ENCODE data around the gene DCDC1.
A peak's percentile ranks its signal among the peaks of the same experiment; 100 is the strongest.

DCDC1 gene

DNA sequence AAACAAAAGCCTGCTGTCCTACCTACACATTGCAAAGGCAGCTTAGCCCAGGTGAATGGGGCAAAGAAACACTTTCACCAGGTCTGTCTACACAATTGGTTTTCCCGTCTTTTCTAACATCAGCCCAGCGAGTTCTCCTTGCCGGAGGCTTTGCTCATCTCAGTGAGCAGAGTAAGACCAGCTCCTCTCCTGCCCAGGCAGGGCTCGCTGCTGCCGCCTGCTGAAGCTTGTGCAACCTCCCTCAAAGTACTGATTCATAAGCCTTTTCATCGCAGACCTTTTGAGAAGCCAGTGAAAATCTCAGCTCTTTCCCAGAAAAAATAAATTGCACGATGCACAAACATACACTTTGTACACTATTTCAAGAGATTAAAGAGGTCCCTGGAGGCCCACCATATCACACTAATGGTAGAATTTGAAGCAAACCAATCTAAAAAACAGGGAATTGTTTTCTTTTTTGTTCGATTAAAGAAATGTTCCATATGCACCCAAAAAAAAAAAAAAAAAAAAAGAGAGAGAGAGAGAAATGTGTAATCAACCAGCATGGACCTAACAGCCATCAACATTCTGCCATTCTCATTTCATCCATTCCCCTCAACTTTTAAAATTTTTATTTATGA is 455.3 kb downstream of the DCDC1 start:
- Histone ChIP-seq H3K79me2 (ENCODE audit: control insufficient read depth, insufficient read depth, low read length) (no peaks in the 10 kb centered on the region), H3K4me3 (ENCODE audit: low read length) (no peak overlapping the region), H2BK5ac (ENCODE audit: low read length) (no peak overlapping the region), H3K4ac (ENCODE audit: low read depth, low read length) (no peak overlapping the region), H3K36me3 (ENCODE audit: control insufficient read depth, insufficient read depth, low read length) (no peaks in the 10 kb centered on the region), H2BK15ac (replicated peaks; ENCODE audit: low read depth) (no peak overlapping the region), H2BK120ac (ENCODE audit: low read depth, low read length) (no peak overlapping the region), H4K8ac (ENCODE audit: low read depth, low read length) (no peak overlapping the region), H3K18ac (ENCODE audit: low read length) (no peak overlapping the region), H3K56ac (ENCODE audit: low read length) (no peak overlapping the region), H3K27me3 (ENCODE audit: insufficient read depth, low read length, poor library complexity) (no peaks in the 10 kb centered on the region), H3K23ac (ENCODE audit: low read length) (no peak overlapping the region), H3K27ac (ENCODE audit: low read depth, low read length) (no peak overlapping the region), H4K5ac (ENCODE audit: low read length) (no peak overlapping the region), H3K4me1 (ENCODE audit: control insufficient read depth, low read depth, low read length) (peaks cover 3% of the 10 kb centered on the region), H2AK5ac (ENCODE audit: low read length) (no peak overlapping the region), H3K4me2 (ENCODE audit: low read length) (no peak overlapping the region), H3K9ac (ENCODE audit: low read length) (no peak overlapping the region), H3K79me1 (ENCODE audit: low read length) (no peaks in the 10 kb centered on the region)
- peak; percentile 83 for DNase-seq
- WGBS (ENCODE audit: extremely low coverage, insufficient coverage, low lambda C conversion rate) = no CpG with 5 or more reads among the region's 8 CpGs

DNA sequence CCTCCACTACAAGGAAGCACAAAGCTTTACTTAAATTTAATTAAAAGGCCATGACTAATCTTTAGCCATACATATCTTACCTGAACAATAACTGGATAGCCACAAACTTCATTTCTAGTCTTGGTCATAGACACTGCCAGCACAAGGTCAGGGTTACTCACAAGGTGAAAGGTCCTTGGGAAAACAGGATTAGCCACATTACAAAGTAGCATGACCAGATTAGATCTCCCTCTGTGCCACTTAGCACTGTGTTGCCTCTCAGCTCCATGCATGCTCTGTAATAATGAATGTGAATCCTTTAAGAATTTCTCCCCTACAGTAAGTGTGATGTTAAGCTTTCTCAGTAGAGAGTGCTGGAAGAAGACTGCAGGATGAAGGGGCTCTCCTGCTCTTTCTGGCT is 458.3 kb downstream of the DCDC1 start:
- peak; percentile 77 for DNase-seq

DNA sequence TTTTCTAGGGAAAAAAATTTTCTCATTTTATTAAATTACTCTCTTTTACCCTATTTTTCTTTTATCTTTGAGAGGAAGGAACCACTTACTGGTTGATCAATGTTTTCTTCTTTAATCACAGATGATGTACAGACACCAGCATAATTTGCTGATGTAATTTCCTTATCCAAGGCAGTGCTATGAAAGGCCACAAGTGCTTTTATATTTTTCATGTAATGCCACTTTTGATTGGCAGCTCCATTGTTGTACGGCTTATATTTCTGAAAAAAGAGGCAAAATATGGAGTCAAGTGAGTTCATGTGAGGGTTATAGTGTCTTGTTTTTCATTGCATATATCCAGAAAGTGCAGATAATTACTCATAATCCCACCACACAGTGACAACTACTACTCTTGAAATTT is 460.7 kb downstream of the DCDC1 start:
- Histone ChIP-seq H2BK120ac (ENCODE audit: low read depth, low read length) (no peak overlapping the region), H3K9ac (ENCODE audit: low read length) (no peak overlapping the region), H2BK5ac (ENCODE audit: low read length) (no peak overlapping the region), H3K36me3 (ENCODE audit: control insufficient read depth, insufficient read depth, low read length) (no peaks in the 10 kb centered on the region), H3K27me3 (ENCODE audit: insufficient read depth, low read length, poor library complexity) (no peaks in the 10 kb centered on the region), H2AK5ac (ENCODE audit: low read length) (no peak overlapping the region), H3K18ac (ENCODE audit: low read length) (no peak overlapping the region), H3K27ac (ENCODE audit: low read depth, low read length) (no peak overlapping the region), H3K4ac (ENCODE audit: low read depth, low read length) (no peak overlapping the region), H4K8ac (ENCODE audit: low read depth, low read length) (no peak overlapping the region), H3K4me1 (ENCODE audit: control insufficient read depth, low read depth, low read length) (peaks cover 3% of the 10 kb centered on the region), H2BK15ac (replicated peaks; ENCODE audit: low read depth) (no peak overlapping the region), H3K23ac (ENCODE audit: low read length) (no peak overlapping the region), H4K5ac (ENCODE audit: low read length) (no peak overlapping the region), H3K4me3 (ENCODE audit: low read length) (no peak overlapping the region), H3K4me2 (ENCODE audit: low read length) (no peak overlapping the region), H3K79me2 (ENCODE audit: control insufficient read depth, insufficient read depth, low read length) (no peaks in the 10 kb centered on the region), H3K56ac (ENCODE audit: low read length) (no peak overlapping the region), H3K79me1 (ENCODE audit: low read length) (no peaks in the 10 kb centered on the region)
- no CpG with 5 or more reads among the region's 1 CpG for WGBS (ENCODE audit: extremely low coverage, insufficient coverage, low lambda C conversion rate)
- DNase-seq = no peak

More for the DNA sequence above, 458.3 kb downstream of the DCDC1 start:
- Histone ChIP-seq H3K27ac (ENCODE audit: low read depth, low read length) (no peak overlapping the region), H3K4ac (ENCODE audit: low read depth, low read length) (no peak overlapping the region), H3K79me2 (ENCODE audit: control insufficient read depth, insufficient read depth, low read length) (no peaks in the 10 kb centered on the region), H4K5ac (ENCODE audit: low read length) (no peak overlapping the region), H3K4me1 (ENCODE audit: control insufficient read depth, low read depth, low read length) (peaks cover 3% of the 10 kb centered on the region), H3K4me2 (ENCODE audit: low read length) (no peak overlapping the region), H3K36me3 (ENCODE audit: control insufficient read depth, insufficient read depth, low read length) (no peaks in the 10 kb centered on the region), H3K23ac (ENCODE audit: low read length) (no peak overlapping the region), H3K79me1 (ENCODE audit: low read length) (no peaks in the 10 kb centered on the region), H2BK15ac (replicated peaks; ENCODE audit: low read depth) (no peak overlapping the region), H2BK120ac (ENCODE audit: low read depth, low read length) (no peak overlapping the region), H3K18ac (ENCODE audit: low read length) (no peak overlapping the region), H3K4me3 (ENCODE audit: low read length) (no peak overlapping the region), H3K9ac (ENCODE audit: low read length) (no peak overlapping the region), H3K27me3 (ENCODE audit: insufficient read depth, low read length, poor library complexity) (no peaks in the 10 kb centered on the region), H4K8ac (ENCODE audit: low read depth, low read length) (no peak overlapping the region), H3K56ac (ENCODE audit: low read length) (no peak overlapping the region), H2BK5ac (ENCODE audit: low read length) (no peak overlapping the region), H2AK5ac (ENCODE audit: low read length) (no peak overlapping the region)

DNA sequence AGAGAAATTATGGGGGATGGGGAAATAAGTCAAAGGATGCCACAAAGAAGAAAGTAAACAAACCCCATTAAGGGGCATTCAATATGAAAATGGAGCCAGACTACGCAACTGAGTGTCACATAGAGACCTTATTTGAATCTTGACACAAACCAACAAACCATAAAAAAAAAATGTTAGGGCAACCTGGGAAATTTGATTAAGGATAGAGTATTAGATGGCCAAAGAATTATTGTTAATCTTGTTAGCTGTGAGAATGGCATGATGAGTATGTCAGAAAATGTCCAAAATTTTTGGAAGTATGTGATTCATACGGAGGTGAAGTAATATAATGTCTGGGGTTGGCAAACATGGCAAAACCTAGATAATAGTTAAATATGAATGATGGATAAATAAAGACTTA is 461.3 kb downstream of the DCDC1 start:
- Histone ChIP-seq H2BK120ac (ENCODE audit: low read depth, low read length) (no peak overlapping the region), H2AK5ac (ENCODE audit: low read length) (no peak overlapping the region), H3K4ac (ENCODE audit: low read depth, low read length) (no peak overlapping the region), H3K27me3 (ENCODE audit: insufficient read depth, low read length, poor library complexity) (no peaks in the 10 kb centered on the region), H3K4me1 (ENCODE audit: control insufficient read depth, low read depth, low read length) (peaks cover 3% of the 10 kb centered on the region), H3K4me2 (ENCODE audit: low read length) (no peak overlapping the region), H3K18ac (ENCODE audit: low read length) (no peak overlapping the region), H3K79me1 (ENCODE audit: low read length) (no peaks in the 10 kb centered on the region), H2BK5ac (ENCODE audit: low read length) (no peak overlapping the region), H3K4me3 (ENCODE audit: low read length) (no peak overlapping the region), H3K36me3 (ENCODE audit: control insufficient read depth, insufficient read depth, low read length) (no peaks in the 10 kb centered on the region), H3K23ac (ENCODE audit: low read length) (no peak overlapping the region), H3K79me2 (ENCODE audit: control insufficient read depth, insufficient read depth, low read length) (no peaks in the 10 kb centered on the region), H3K9ac (ENCODE audit: low read length) (no peak overlapping the region), H2BK15ac (replicated peaks; ENCODE audit: low read depth) (no peak overlapping the region), H4K8ac (ENCODE audit: low read depth, low read length) (no peak overlapping the region), H4K5ac (ENCODE audit: low read length) (no peak overlapping the region), H3K56ac (ENCODE audit: low read length) (no peak overlapping the region), H3K27ac (ENCODE audit: low read depth, low read length) (no peak overlapping the region)
- WGBS (ENCODE audit: extremely low coverage, insufficient coverage, low lambda C conversion rate) = no CpG with 5 or more reads among the region's 2 CpGs
- no peak for DNase-seq

DNA sequence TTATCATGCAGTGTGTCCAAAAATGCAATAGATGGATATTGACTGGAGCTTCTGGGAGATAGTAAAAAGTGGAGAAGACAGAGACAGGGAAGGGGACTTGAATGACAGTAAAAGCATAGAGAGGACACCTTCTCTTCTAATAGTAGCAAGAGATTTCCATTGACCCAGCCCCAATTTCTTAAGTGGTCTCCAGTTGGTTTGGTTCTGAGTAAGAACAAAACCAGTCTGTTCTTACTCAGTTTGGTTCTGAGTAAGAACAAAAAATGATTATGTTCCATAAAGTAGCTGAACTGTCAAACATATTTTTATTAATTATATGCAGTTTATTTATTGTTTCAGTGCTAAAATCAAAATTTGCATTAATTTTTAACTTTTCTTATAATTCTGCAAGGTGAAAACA is 466.6 kb downstream of the DCDC1 start:
- H4K5ac ChIP-seq (ENCODE audit: low read length) = no peak overlapping the region
- no peak overlapping the region for H3K4ac ChIP-seq (ENCODE audit: low read depth, low read length)
- H3K18ac ChIP-seq (ENCODE audit: low read length) = no peak overlapping the region
- no peak overlapping the region for H3K9ac ChIP-seq (ENCODE audit: low read length)
- H3K56ac ChIP-seq (ENCODE audit: low read length) = no peak overlapping the region
- no peak overlapping the region for H2BK15ac ChIP-seq (replicated peaks; ENCODE audit: low read depth)
- H3K36me3 ChIP-seq (ENCODE audit: control insufficient read depth, insufficient read depth, low read length) = no peaks in the 10 kb centered on the region
- no peaks in the 10 kb centered on the region for H3K4me1 ChIP-seq (ENCODE audit: control insufficient read depth, low read depth, low read length)
- no peak overlapping the region for H3K4me2 ChIP-seq (ENCODE audit: low read length)
- H3K79me2 ChIP-seq (ENCODE audit: control insufficient read depth, insufficient read depth, low read length) = no peaks in the 10 kb centered on the region
- no peak for DNase-seq
- H3K27me3 ChIP-seq (ENCODE audit: insufficient read depth, low read length, poor library complexity) = no peaks in the 10 kb centered on the region
- H3K79me1 ChIP-seq (ENCODE audit: low read length) = no peaks in the 10 kb centered on the region
- no peak overlapping the region for H3K27ac ChIP-seq (ENCODE audit: low read depth, low read length)
- no peak overlapping the region for H3K23ac ChIP-seq (ENCODE audit: low read length)
- no peak overlapping the region for H3K4me3 ChIP-seq (ENCODE audit: low read length)
- no peak overlapping the region for H2BK120ac ChIP-seq (ENCODE audit: low read depth, low read length)
- no peak overlapping the region for H4K8ac ChIP-seq (ENCODE audit: low read depth, low read length)
- H2AK5ac ChIP-seq (ENCODE audit: low read length) = no peak overlapping the region
- H2BK5ac ChIP-seq (ENCODE audit: low read length) = no peak overlapping the region

DNA sequence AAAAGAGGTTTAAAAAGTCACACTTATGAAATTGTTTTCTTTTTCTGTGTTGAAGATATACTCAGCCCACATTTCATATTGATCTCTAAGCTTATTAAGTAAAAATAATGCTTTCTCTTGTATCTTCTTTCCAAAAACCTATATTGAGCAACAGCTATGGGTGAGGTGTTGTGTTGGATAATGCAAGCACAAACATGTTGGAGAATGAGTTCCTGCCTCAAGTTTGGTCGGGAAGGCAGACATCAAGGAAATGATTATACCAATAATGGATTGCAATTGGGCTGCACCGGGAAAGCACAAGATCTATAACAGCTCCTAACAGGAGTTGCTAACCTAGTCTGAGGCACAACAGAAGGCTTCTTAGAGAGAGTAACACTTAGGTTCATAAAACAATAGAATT is 474.5 kb downstream of the DCDC1 start:
- Histone ChIP-seq H3K18ac (ENCODE audit: low read length) (no peak overlapping the region), H3K9ac (ENCODE audit: low read length) (no peak overlapping the region), H3K4ac (ENCODE audit: low read depth, low read length) (no peak overlapping the region), H3K56ac (ENCODE audit: low read length) (no peak overlapping the region), H2AK5ac (ENCODE audit: low read length) (no peak overlapping the region), H3K27ac (ENCODE audit: low read depth, low read length) (no peak overlapping the region), H2BK5ac (ENCODE audit: low read length) (no peak overlapping the region), H3K4me3 (ENCODE audit: low read length) (no peak overlapping the region), H3K23ac (ENCODE audit: low read length) (no peak overlapping the region), H2BK15ac (replicated peaks; ENCODE audit: low read depth) (no peak overlapping the region), H2BK120ac (ENCODE audit: low read depth, low read length) (no peak overlapping the region), H3K4me2 (ENCODE audit: low read length) (no peak overlapping the region), H3K27me3 (ENCODE audit: insufficient read depth, low read length, poor library complexity) (no peaks in the 10 kb centered on the region), H3K79me2 (ENCODE audit: control insufficient read depth, insufficient read depth, low read length) (no peaks in the 10 kb centered on the region), H4K8ac (ENCODE audit: low read depth, low read length) (no peak overlapping the region), H3K4me1 (ENCODE audit: control insufficient read depth, low read depth, low read length) (no peaks in the 10 kb centered on the region), H3K79me1 (ENCODE audit: low read length) (no peaks in the 10 kb centered on the region), H4K5ac (ENCODE audit: low read length) (no peak overlapping the region), H3K36me3 (ENCODE audit: control insufficient read depth, insufficient read depth, low read length) (no peaks in the 10 kb centered on the region)
- no peak for DNase-seq
- no CpG with 5 or more reads among the region's 2 CpGs for WGBS (ENCODE audit: extremely low coverage, insufficient coverage, low lambda C conversion rate)
